Measurements from ENCODE around the gene LRFN3. TPM values are rescaled to one million over a fixed set of nuclear protein-coding genes. Genes with fewer than 3 reads are reported as not detected.

Gene LRFN3
- total and polyA plus RNA-seq, 4 donors, result 0.89 to 8.4 (median 2.1) TPM

GRCh38 chr19:35925501-35925900 lies 10.7 kb upstream of the LRFN3 start (continued):
- TF ChIP-seq EGR1 (IDR thresholded peaks at IDR 0.05; ENCODE audit: low read depth in 2 of 2) (no peak), HNF4A (conservative IDR thresholded peaks at IDR 0.05) (no peak), TAF1 (conservative IDR thresholded peaks at IDR 0.05) (no peak), GABPA (IDR thresholded peaks at IDR 0.05 in 1 of 2, conservative IDR thresholded peaks at IDR 0.05 in 1 of 2) (no peak), NR2F2 (IDR thresholded peaks at IDR 0.05) (no peak), ATF3 (IDR thresholded peaks at IDR 0.05) (no peak), YY1 (IDR thresholded peaks at IDR 0.05) (no peak), ZBTB33 (IDR thresholded peaks at IDR 0.05) (no peak), SP1 (IDR thresholded peaks at IDR 0.05) (no peak), RXRA (IDR thresholded peaks at IDR 0.05) (no peak), FOXA1 (IDR thresholded peaks at IDR 0.05) (no peak), MAX (IDR thresholded peaks at IDR 0.05) (no peak)

GRCh38 chr19:35928507-35928906 lies 7.7 kb upstream of the LRFN3 start:
- 75% methylated on average over 5 of the region's 5 CpGs for WGBS
- H3K27ac ChIP-seq (ENCODE audit: low read depth in 1 of 2, low read length in 2 of 2), result no peak overlapping the region
- no peak for DNase-seq (ENCODE audit: low spot score)
- no peak for TF ChIP-seq JUND (IDR thresholded peaks at IDR 0.05)
- no peak for TF ChIP-seq ZBTB33 (IDR thresholded peaks at IDR 0.05)
- no peak for TF ChIP-seq NR2F2 (IDR thresholded peaks at IDR 0.05)
- no peak for TF ChIP-seq FOXA1 (IDR thresholded peaks at IDR 0.05)
- no peak for TF ChIP-seq CTCF (IDR thresholded peaks at IDR 0.05; ENCODE audit: low read depth, low read length, missing input control)
- TF ChIP-seq EGR1 (IDR thresholded peaks at IDR 0.05; ENCODE audit: low read depth in 2 of 2), result no peak
- no peak for TF ChIP-seq RAD21 (IDR thresholded peaks at IDR 0.05)
- no peak for TF ChIP-seq TAF1 (conservative IDR thresholded peaks at IDR 0.05)
- TF ChIP-seq RXRA (IDR thresholded peaks at IDR 0.05), result no peak
- no peak for TF ChIP-seq YY1 (IDR thresholded peaks at IDR 0.05)
- TF ChIP-seq SP1 (IDR thresholded peaks at IDR 0.05), result no peak
- TF ChIP-seq ATF3 (IDR thresholded peaks at IDR 0.05), result no peak
- no peak for TF ChIP-seq MAX (IDR thresholded peaks at IDR 0.05)
- no peak for TF ChIP-seq GABPA (IDR thresholded peaks at IDR 0.05 in 1 of 2, conservative IDR thresholded peaks at IDR 0.05 in 1 of 2)
- TF ChIP-seq REST (IDR thresholded peaks at IDR 0.05), result no peak
- no peak for TF ChIP-seq HNF4A (conservative IDR thresholded peaks at IDR 0.05)
- no peak for TF ChIP-seq FOXA2 (IDR thresholded peaks at IDR 0.05)
- TF ChIP-seq HNF4G (IDR thresholded peaks at IDR 0.05), result no peak
- no peak overlapping the region for H3K4me3 ChIP-seq (ENCODE audit: low read depth in 1 of 3, low read length in 3 of 3)
- H3K4me1 ChIP-seq (ENCODE audit: control insufficient read depth in 4 of 4, insufficient read depth in 4 of 4, low read length in 3 of 4), result peaks cover 0 to 4% (median 3%) of the 10 kb centered on the region in 4 donors
- H3K27me3 ChIP-seq (ENCODE audit: control insufficient read depth in 4 of 4, insufficient read depth in 4 of 4, low read length in 3 of 4), result peaks cover 0 to 4% (median 0%) of the 10 kb centered on the region in 4 donors
- no peaks in the 10 kb centered on the region for H3K36me3 ChIP-seq (ENCODE audit: control insufficient read depth in 4 of 4, insufficient read depth in 3 of 4, low read depth in 1 of 4, low read length in 3 of 4)
- peaks cover 0 to 4% (median 0%) of the 10 kb centered on the region in 4 donors for H3K9me3 ChIP-seq (ENCODE audit: control insufficient read depth in 4 of 4, low read length in 3 of 4)
- H3K9ac ChIP-seq (ENCODE audit: low read depth in 1 of 2, low read length in 2 of 2), result no peak overlapping the region

Measured in liver (tissue), 9 donors.